ENCODE data around the gene PTPRJ.
A peak's percentile ranks its signal among the peaks of the same experiment; 100 is the strongest.

PTPRJ gene

DNA sequence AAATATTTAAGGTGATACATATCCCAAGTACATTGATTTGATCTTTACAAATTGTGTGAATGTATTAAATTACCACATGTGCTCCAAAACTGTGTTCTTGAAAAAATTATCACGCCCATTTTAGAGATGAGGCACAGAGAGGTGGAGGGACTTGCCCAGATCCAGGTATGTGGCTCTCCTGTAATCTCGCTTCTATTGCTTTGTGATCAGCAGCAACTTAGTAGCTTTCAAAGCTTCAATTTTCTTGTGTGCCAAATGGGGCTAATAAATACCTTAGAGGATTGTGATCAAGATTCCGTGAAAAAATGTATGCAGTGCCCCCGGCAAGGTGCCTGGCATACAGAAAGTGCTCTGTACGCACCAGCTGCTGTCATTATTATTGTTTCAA is 18.0 kb downstream of the PTPRJ start:
- DNase-seq = no peak

DNA sequence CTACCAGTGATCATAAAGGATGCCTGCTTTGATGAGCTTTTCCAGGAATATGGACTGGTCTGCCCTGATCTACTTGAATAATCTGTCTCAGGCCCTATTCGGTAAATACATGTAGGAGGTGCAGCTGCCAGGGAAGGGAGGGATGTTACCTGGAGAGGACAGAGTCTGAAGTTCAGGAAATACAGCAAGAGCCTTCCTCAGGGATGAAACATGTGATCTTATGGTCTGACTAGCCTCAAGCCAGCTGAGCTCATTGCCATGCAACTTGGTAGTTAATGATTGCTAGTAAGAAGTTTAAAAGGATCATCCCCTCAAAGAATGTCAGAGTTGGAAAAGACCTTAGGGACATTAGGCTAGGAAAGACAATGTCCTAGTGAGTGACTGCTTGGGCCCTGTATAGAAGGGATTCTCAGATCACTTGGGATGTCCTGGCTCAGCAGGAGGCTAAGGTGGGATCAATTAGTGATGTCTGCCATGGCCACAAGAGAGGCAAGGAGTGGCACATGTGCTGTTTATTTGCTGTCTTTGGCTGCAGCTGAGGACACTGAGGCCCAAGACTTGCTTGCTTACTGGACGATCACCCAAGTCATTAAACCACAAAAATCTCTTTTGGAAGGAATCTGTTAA is 18.5 kb downstream of the PTPRJ start:
- no peak for DNase-seq

DNA sequence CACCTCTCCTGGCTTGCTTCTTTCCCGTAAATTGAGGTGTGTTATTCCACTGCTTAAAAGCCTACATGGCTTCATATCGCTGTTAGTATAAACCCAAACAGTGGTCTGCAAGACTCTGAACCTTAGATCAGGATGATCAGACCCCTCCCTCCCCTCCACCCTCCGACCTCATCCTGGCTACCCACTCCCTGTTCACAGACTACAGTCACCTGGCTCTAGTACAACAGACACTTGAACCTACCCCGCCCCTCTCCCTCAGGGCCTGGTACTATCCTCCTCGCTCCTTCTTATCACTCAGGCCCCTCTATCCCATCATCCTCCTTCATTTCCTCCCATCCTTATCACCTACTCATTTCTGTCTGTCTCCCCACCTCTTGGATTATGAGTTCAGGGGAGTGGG is 20.1 kb downstream of the PTPRJ start:
- DNase-seq = no peak

DNA sequence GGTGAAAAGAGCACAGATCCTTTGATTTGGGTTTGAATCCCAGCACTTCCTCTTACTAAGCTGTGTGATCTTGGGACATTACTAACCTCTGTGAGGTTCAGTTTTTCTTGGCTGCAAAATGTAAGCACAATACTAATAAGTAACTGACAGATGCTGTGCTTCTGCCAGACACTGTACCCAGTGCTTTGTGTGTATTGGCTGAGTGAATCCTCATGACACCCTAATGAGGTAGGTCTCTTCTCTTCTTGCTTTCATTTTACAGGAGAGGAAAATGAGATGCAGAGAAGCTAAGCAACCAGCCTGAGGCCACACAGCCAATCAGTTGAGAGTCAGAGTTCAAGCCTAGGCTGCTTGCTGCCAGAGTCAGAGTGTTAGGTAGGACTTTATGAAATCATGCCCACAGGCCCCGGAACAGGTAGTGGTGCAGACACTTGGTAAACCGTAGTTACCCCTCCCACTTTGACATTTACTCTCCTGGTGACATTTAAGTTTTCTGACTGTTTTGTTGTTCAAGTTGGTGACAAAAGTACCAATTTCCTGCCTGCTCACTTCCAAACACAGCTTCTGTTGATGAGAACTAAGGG is 21.2 kb downstream of the PTPRJ start:
- DNase-seq = peak; percentile 72

DNA sequence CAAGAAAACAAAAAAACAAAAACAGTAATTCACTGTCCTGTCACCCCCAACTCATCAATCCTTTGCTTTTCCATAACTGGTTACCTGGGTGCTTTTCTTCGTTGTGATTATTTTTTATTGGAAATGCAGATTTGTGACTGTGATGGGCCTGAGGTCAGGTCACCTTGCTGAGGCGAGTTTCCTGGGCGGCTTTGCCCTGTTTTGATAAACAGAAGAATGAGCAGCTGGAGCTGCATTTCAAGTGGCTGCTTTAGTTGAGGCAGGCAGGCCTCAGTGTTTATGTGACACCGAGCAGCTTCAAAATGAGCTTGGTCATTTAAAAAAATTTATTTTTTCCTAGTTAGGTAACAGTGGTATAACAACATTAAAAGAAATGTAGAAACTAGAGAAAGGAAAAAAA is 22.2 kb downstream of the PTPRJ start:
- DNase-seq = peak; percentile 56

DNA sequence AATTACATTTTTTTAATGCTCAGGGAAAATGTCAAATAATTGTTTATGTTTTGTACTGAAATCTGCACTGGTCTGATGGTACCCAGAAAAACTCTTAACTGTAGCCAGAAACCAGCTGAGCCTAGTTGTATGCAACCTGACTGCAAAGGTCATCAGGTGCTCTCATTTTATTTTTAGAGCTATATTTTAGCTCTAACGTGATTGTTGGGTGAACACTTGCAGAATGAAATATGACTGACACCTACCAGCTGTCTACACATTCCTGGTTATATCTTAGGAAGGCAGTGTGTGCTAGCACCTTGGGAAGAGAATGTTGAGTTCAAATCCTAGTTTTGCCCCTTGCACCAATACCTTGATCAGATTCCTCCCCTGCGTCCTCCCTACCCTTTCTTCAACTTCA is 23.6 kb downstream of the PTPRJ start:
- DNase-seq = no peak

DNA sequence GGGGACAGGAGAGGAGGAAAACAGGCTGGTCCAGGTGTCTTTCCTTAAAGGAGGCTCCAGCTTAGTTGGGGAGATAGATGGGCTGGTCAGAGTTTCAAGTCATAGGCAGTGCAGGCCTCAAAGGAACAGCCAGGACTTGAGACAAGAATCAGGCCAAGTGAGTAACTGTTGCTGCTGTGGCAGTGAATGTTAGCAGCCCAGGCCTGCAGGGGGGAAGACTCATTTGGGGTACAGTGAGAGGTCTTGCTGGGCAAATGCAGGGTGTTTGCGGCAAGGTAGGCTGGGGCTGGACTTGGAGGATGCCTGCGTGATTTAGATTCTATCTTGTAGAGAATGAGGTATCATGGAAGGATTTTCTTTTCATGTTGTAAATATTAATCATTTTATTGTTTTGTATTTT is 24.1 kb downstream of the PTPRJ start:
- no peak for DNase-seq

DNA sequence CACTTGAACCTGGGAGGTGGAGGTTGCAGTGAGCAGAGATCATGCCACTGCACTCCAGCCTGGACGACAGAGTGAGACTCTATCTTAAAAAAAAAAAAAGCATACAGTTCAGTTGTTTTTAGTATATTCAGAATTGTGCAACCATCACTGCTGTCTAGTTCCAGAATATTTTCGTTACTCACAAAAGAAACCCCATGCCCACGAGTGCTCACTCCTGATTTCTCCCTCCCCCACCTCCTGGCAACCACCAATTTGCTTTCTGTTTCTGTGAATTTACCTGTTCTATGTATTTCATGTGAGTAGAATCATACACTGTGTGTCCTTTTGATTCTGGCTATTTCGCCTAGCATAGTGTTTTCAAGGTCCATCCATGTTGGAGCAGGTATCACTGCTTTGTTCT is 24.8 kb downstream of the PTPRJ start:
- no peak for DNase-seq

DNA sequence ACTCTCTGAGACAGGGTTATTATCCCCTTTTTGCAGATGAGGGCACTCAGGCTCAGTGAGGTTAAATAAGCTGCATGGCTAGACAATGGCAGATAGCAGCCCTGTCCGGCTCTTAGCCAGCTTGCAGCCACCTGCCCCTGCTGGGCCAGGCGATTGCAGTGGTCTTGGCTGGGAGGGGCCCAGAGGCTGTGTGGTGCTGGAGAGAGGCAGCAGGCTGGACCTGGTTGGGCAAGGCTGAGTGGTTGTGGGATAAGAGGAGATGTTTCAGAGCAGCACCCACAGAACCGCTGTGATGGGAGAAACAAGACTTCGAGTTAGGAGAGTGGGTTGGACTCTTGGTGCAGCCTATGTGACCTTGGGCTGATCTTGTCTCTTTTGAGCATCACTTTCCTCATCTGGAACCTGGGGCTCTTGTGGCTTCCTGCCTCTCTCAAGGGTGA is 25.5 kb downstream of the PTPRJ start:
- peak; percentile 66 for DNase-seq

DNA sequence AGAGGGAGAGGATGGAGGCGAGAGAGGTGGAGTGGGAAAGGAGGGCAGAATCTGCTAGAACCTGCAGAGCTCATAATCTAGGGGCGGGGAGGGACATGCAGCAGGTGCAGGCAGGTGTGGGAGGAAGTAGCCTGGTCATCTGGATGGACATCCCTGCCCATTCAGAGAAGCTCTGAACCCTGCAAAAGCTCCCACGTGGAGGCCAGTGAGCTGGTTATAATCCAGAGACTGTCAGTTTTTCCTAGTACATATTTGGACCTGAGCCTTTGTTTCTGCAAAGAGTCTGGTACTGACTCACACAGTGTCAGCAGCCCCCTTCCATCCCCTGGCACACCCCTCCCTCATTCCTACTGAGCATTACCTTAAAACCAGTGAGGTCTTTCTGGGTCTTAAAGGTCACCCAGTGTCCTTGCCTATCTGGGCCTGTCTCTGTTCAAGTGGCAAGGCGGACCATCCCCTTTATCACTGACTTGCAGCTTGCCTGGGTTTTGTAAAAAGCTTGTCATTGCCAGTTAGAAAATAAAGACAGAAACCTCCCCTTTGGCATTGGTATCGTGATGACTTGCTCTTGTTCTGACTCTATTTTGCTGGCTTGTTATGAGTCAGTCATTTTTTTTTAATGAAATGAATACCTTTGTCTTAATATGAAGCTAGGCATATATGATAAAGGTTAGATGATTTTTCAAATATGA is 26.1 kb downstream of the PTPRJ start:
- DNase-seq = no peak

DNA sequence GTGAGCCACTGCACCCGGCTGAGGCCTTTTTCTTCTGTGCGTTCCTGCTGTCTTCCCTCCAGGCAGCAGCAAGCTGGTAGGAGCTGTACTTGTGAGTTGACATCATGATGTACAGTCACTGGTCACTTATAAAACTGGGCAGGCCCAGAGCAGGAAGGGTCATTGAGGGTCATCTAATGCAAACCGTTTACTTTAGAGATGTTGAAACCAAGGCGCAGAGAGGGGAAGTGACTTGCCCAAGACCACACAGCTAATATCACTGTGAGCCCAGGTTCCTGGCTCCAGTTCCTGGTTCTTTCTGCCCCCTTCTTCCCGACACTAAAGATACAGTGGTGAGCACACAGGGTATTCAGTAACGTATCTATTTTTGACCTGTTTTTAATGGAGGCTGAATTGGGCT is 27.3 kb downstream of the PTPRJ start:
- no peak for DNase-seq

DNA sequence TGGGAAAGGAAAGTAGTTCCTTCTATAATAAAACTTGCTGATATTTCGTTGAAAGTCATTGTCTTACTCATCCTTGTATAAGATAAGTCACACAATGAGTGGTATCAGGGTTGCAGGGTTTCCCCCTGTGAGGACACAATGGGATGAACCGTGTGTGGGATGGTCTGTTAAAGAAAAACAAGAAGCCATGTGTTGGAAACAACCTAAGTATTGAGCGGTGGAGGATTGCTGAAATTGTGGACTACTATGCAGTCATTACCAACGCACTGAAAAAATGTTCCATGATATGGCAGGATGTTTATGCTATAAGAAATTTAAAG is 28.6 kb downstream of the PTPRJ start:
- no peak for DNase-seq

DNA sequence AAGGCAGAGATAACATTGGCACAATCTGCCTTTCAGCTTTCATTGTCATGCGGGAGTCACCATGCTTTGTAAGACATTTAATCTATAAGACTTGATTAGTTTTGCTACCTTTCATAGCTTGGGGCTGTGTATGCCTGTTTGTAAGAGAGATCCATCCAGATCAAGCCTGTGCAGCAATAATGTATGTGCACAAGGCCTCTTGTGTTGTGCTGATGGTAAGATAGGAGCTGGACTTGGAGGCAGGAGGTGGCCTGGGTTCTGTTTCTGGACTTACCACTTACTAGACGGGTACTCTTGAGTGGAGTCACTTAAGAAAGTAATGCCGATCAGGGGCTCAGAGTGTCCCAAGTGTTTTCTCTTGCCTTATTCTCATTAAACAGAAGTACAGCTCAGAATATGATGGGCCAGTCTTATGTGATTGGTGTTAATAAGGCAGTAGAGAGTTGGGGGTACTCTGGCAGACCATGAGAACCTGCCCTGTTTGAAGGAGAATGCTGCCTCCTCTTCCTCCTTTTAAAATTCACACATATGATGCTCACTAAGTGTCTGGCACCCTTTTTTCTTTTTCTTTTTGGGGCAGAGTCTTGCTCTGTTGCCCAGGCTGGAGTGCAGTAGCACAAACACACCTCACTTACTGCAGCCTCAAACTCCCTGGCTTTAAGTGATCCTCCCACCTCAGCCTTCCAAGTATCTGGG is 30.9 kb downstream of the PTPRJ start:
- DNase-seq = no peak

DNA sequence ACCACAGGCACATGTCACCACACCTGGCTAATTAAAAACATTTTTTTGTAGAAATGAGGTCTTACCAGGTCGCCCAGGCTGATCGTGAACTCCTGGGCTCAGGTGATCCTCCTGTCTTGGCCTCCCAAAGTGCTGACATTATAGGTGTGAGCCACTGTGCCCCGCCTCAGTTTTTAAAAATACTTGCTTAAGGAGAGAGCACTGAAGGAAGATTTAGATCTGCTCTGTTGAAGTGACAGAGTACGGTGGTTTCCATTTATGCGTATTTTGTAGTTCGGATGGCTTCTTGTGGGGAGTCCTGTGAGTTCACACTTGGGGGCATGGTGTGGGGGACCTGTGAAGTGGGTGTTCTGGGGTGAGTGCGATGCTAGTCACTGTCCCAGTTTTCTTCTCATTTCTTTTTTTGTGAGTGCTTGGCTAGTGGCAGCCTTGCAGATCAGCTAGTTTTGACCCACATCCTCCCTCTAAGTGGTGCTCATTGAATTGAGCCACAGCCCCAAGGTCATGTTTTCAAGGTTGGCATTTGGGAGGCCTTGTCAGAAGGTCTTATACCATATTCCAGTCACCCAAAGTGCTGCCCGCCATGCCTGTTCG is 31.5 kb downstream of the PTPRJ start:
- DNase-seq = no peak

DNA sequence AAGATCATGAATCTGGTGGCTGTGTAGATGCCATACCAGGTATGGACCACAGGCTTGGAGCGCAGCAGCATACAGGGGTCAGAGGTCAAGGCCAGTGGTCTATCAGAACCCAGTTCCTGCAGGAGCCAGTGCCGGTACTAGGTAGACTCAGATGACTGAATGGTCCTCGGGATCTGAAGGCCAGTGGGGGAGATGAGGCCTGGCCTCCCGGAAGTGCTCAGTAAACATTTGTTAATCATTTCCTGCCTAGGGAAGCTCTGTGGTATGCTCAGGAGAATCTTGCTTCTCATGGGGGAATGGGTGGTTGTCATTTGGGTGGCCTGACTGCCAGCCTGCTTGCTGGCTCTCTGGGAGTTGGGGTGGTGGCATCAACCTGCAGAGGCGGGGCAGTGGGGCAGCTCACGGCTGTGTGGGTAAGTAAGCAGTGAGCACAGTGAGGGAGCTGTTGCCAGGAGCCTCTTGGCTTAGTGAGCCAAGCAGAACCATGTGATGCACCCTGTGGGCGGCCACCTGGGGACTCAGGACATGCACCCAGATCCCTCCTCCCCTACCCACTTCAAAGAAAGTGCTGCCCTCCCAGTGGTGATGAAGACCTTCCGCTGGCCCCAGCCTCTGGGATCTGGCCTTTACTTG is 33.0 kb downstream of the PTPRJ start:
- DNase-seq = peak; percentile 76

DNA sequence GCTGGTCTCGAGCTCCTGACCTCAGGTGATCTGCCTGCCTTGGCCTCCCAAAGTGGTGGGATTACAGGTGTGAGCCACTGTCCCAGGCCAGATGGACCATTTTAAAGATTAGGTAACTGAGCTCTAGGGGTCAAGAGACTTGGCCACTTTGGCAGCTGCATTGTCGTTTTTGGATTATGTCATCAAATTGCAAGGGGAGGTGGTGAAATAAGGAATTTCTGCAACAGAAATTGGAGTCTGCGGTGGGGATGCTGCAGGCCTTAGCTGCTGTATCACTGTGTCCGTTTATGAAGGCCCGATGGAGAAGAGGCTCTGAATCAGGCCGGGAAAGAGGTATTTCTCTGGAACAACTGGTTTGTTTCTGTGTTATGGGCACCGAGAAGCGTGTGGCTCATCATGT is 34.6 kb downstream of the PTPRJ start:
- no peak for DNase-seq

DNA sequence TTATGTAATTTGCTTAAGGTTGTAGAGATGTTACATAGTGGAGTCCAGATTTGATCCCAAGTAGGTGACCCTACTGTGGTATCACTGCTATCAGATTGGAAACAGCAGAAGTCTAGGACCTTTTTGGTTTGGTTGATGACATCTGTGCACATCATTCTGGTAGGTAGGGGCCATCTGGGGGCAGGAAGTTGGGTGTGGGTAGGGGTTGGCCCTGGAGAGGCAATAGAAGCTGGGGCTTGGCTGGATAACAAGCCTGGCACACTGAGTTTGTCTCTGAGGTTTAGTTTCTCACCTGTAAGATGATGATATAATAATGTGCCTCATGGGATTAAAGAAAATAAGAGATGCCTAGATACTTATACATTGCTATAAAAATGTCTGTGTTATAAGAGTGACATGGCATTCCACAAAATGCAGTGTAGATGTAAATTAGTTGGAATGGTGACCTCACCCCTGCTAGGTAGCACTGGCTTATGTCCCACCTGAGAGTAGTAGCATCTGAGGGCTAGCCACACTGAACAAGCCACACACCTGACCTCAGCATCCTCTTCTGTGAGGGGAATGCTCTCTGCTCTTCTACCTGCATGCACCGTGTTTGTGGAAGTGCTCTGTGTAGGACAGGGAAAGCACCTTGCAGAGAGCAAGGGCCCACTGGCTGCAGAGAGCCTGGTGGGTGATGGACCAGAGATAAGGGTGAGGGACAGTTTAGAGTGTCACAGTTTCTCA is 36.9 kb downstream of the PTPRJ start:
- DNase-seq = no peak

DNA sequence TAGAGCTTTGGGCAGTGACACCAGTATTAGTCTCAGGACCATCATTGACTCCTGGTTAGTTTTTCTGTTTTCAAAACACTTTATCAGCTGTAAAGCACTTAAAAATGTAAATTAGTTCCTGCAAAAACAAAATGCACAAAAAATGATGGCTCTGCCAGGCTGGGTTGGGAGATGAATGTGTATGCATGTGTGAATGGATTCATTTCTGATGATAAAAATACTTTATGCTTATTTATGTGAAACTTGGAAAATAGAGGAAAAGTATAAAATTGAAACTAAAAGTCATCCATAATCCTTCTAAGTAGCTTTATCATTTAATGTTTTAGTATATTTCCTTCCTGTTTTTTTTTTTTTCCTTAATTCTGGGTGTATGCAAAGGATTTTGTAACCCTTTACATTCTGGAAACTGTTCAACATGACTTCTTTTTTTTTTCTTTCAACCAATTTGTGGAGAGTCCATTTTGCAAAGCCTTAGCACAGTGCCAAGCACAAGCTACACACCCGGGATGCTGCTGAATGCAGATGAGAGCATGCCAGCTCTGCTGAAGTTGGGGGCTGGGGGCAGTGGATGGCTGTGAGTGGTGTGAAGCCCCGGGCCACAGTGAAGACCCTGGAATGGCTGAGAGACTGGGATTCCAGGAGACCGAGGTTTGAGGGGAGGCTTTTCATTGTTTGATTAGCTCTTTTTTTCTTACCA is 37.6 kb downstream of the PTPRJ start:
- no peak for DNase-seq

DNA sequence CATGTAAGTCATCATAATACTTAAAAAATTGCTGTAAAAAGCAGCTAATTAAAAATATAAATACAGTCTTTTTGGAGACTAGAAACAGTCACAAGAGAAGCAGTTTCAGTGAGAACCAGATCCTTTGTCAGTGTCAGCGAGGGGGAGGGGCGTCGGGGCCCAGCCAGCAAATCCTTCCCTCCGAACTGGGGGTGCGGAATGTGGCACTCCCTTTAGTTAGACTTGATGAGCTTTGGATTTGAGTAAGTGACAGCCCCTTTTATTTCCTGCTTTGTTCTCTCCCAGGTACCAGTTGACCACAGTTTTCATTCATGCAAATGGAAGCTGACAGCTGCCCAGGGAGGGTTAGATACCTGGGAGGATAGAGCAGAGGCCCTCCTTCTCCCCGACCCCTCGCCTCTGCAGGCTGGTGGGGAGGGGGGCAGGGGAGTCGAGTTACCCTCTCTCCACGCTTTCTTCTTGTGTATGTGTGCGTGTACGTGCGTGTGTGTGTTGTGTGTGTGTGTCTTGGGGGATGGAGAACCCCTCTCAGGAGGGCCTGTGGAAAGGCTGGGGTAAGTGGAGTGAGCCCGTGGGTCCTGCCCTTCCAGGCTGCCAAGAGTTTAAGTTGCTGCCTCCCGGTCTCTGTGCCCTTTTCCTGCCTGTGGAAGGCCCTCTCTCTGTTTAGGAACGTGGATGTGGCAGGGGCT is 38.3 kb downstream of the PTPRJ start:
- DNase-seq = no peak

DNA sequence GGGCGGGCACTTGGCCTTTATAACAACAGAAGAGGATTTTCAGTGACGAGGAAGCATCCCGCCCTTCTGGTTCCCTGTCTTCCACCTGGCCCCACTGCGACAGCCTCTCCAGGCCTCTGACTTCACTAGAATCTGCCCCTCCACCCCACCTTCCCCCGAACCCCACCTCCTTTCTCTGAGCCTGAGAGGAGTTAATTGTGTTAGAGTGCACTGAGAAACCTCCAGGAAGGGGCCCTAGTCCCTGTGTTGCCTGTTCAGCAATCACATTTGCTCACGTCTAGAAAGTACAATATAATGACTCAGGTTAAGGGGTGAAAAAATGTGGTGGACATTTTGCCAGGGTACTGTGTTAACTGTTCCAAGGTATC is 38.8 kb downstream of the PTPRJ start:
- no peak for DNase-seq

DNA sequence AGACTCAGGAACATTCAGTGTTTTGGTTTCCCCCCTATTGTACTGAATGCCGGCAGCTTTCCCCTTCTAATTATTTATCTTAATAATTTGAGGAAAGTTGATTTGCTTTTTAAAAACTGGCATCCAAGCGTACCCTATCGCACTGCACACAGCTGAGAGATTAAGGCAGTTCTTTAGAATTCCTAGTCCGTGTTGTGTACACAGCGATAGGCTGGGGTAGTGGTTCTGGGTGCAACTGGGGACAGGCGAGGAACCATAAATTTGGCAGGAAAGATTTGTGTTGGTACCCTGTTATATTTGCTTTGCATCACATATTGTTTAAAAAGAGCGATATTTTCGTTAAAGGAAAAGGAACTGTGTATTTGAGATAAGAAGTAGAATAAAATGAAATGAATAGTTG is 39.2 kb downstream of the PTPRJ start:
- DNase-seq = no peak

Data from NCI-H2029 (cell line).